ENCODE data around the gene EHMT2. TPM values are rescaled to one million over a fixed set of nuclear protein-coding genes. Genes with fewer than 3 reads are reported as not detected.

The EHMT2 gene
- total and polyA plus RNA-seq, 2 of the 13 experiments (the other 11 are each of a cell fraction or from before 2014, with no cell fraction given), result 55.2 to 69.2 TPM

- TF ChIP-seq TRIM24 (CRISPR knock-in tag; IDR thresholded peaks at IDR 0.05) (no peak), SKIL (CRISPR knock-in tag; IDR thresholded peaks at IDR 0.05; ENCODE audit: borderline replicate concordance) (peak; percentile 22; the same call in 1 of the 2 replicates), ZNF263 (CRISPR knock-in tag; IDR thresholded peaks at IDR 0.05) (0 out of 2 replicates have a peak, but pooled peaks have one; percentile 41), ZNF577 (CRISPR knock-in tag; IDR thresholded peaks at IDR 0.05; ENCODE audit: borderline replicate concordance, low read depth) (no peak), IRF1 (CRISPR knock-in tag; IDR thresholded peaks at IDR 0.05; ENCODE audit: low read depth) (no peak), ZNF20 (CRISPR knock-in tag; IDR thresholded peaks at IDR 0.05) (no peak), JUND (CRISPR knock-in tag; IDR thresholded peaks at IDR 0.05) (no peak), GLI4 (CRISPR knock-in tag; IDR thresholded peaks at IDR 0.05; ENCODE audit: borderline replicate concordance) (peak; percentile 42; the same call in 1 of the 2 replicates), AGO2 (optimal IDR thresholded peaks at IDR 0.05; ENCODE audit: low read depth, low read length) (peak; percentile 96), ATF6 (CRISPR knock-in tag; conservative IDR thresholded peaks at IDR 0.05) (0 out of 2 replicates have a peak, but pooled peaks have one; percentile 51), ZBTB39 (CRISPR knock-in tag; IDR thresholded peaks at IDR 0.05) (no peak), ZNF776 (CRISPR knock-in tag; IDR thresholded peaks at IDR 0.05) (no peak), ZNF784 (CRISPR knock-in tag; IDR thresholded peaks at IDR 0.05; ENCODE audit: borderline replicate concordance) (peak; percentile 38; the same call in 1 of the 2 replicates), PRPF4 (IDR thresholded peaks at IDR 0.05; ENCODE audit: low read depth, low read length, poor library complexity, severe bottlenecking) (no peak), SOX13 (IDR thresholded peaks at IDR 0.05) (peak; percentile 63; the same call in 1 of the 2 replicates), SOX13 (CRISPR knock-in tag; conservative IDR thresholded peaks at IDR 0.05 in 1 of 2, IDR thresholded peaks at IDR 0.05 in 1 of 2) (peak in 1 of 2 experiments; percentile 56; a peak in 2 of 4 replicates), ZNF597 (CRISPR knock-in tag; IDR thresholded peaks at IDR 0.05) (no peak), ZNF746 (CRISPR knock-in tag; IDR thresholded peaks at IDR 0.05) (no peak; the same call in 1 of the 2 replicates)
These were observed 34.9 kb downstream of the EHMT2 start, which contains the start of gene NEU1 (continued) for GRCh38 chr6:31862344-31863235.

Data from HepG2 (cell line).